OCI-LY7 (cell line): ENCODE data around the gene FHL1. TPM values are rescaled to one million over a fixed set of nuclear protein-coding genes. Genes with fewer than 3 reads are reported as not detected.
A peak's percentile ranks its signal among the peaks of the same experiment; 100 is the strongest.
"Not testable (repeated sequence)": the region's sequence is repeated elsewhere in the genome, so short reads cannot be mapped to it uniquely, and the experiment has no call there.

Experiments
- BruUV-seq: library from RNA; stranded (reverse); fragments of 400-500 nt; replicated peaks from 2 replicates; lab custom pipeline; 2021; lab: Mats Ljungman, UMichigan
- CTCF ChIA-PET: fragments of 300-600 bp; sonication (Branson Sonifier 250); formaldehyde crosslinking; loops from one replicate; lab custom pipeline; 2022; ENCODE audit warnings: antibody characterized with exemption; ENCODE audit not compliant: unreplicated experiment; lab: Charles Lee
- POLR2A ChIA-PET: fragments of 300-600 bp; sonication (Branson Sonifier 250); formaldehyde crosslinking; loops from one replicate; lab custom pipeline; 2022; ENCODE audit warnings: antibody characterized with exemption; lab: Charles Lee
- DNase-seq: peaks from one replicate; pipeline ENCODE4 v3.0.0-alpha.2; 2015; ENCODE audit warnings: low spot score
- H2AFZ ChIP-seq: fragments of 200-600 bp; sonication (generic), shearing (Covaris generic); 2 replicates; pipeline ENCODE4 v1.6.1; 2014; ENCODE audit warnings: mild to moderate bottlenecking, antibody characterized with exemption, low read length, moderate library complexity
- H3K27ac ChIP-seq: fragments of 200-600 bp; sonication (generic); 2 replicates; pipeline ENCODE4 v1.5.1; 2014; ENCODE audit warnings: mixed run types, low read depth, mild to moderate bottlenecking, moderate library complexity, low read length, inconsistent platforms; ENCODE audit not compliant: poor library complexity, severe bottlenecking
- H3K36me3 ChIP-seq: fragments of 200-600 bp; sonication (generic); 2 replicates; pipeline ENCODE4 v1.6.1; 2014; ENCODE audit warnings: mild to moderate bottlenecking, antibody characterized with exemption, low read length, moderate library complexity, mixed read lengths; ENCODE audit not compliant: insufficient read depth
- H3K4me1 ChIP-seq: fragments of 200-600 bp; sonication (generic); 2 replicates; pipeline ENCODE4 v1.5.1; 2014; ENCODE audit warnings: mild to moderate bottlenecking, low read length; ENCODE audit not compliant: insufficient read depth, poor library complexity, severe bottlenecking
- H3K4me2 ChIP-seq: fragments of 200-600 bp; sonication (generic); 2 replicates; pipeline ENCODE4 v1.6.1; 2014; ENCODE audit warnings: mild to moderate bottlenecking, low read length
- H3K4me3 ChIP-seq: fragments of 200-600 bp; sonication (generic); 2 replicates; pipeline ENCODE4 v1.5.1; 2014; ENCODE audit warnings: mild to moderate bottlenecking, low read depth, low read length; ENCODE audit not compliant: poor library complexity, severe bottlenecking
- H3K79me2 ChIP-seq: fragments of 200-600 bp; sonication (generic); 2 replicates; pipeline ENCODE4 v1.6.1; 2016; ENCODE audit warnings: low read depth, mild to moderate bottlenecking, low read length, moderate library complexity, mixed read lengths; ENCODE audit not compliant: insufficient read depth
- H3K9me2 ChIP-seq: fragments of 200-600 bp; sonication (generic); 2 replicates; pipeline ENCODE4 v1.6.1; 2016; ENCODE audit warnings: mild to moderate bottlenecking, low read length, mixed read lengths; ENCODE audit not compliant: insufficient read depth
- H3K9me3 ChIP-seq: fragments of 200-600 bp; sonication (generic); 2 replicates; pipeline ENCODE4 v1.6.1; 2014; ENCODE audit warnings: mild to moderate bottlenecking, mixed run types, low read length, mixed read lengths
- H4K20me1 ChIP-seq: fragments of 200-600 bp; sonication (generic); 2 replicates; pipeline ENCODE4 v1.6.1; 2014; ENCODE audit warnings: mild to moderate bottlenecking, antibody characterized with exemption, low read length, moderate library complexity, mixed read lengths; ENCODE audit not compliant: insufficient read depth
- EZH2phosphoT487 ChIP-seq: fragments of 200-600 bp; sonication (generic); IDR thresholded peaks from 2 replicates; pipeline ENCODE4 v1.6.1; 2018; ENCODE audit warnings: low read depth, borderline replicate concordance, mild to moderate bottlenecking, mixed run types, antibody characterized with exemption, low read length, moderate library complexity, mixed read lengths
- intact Hi-C: fragments of 100-400 bp; cut with micrococcal nuclease; formaldehyde crosslinking; loops from one replicate; pipeline ENCODE4 v1.10.0; 2022; ENCODE audit not compliant: unreplicated experiment
- total RNA-seq, 2 experiments: library from RNA; depleted of rRNA in 1 of 2; stranded (reverse); fragments of >200 nt in 1 of 2; shearing (Covaris generic) in 1 of 2; gene quantifications; 2 replicates each; pipeline ENCODE4 v1.2.3, GENCODE V29; 2014 to 2022
- TF ChIP-seq, protein P1 (sequence below): fragments of 200-600 bp; sonication (generic); conservative IDR thresholded peaks from 2 replicates; pipeline ENCODE4 v1.5.1; 2014; ENCODE audit warnings: mild to moderate bottlenecking, antibody characterized with exemption, low read length, moderate library complexity, mixed read lengths

The FHL1 gene
- total RNA-seq, 2 experiments from 2014 or later = 1.4 TPM; not detected in 1

GRCh38 chrX:136165406-136165805, 18.1 kb downstream of the FHL1 start:
- no peaks in the 10 kb centered on the region for H3K9me3 ChIP-seq
- H3K4me2 ChIP-seq = no peak overlapping the region
- H3K9me2 ChIP-seq = no peaks in the 10 kb centered on the region
- BruUV-seq = no TSS peak
- no peak for DNase-seq
- no peaks in the 10 kb centered on the region for H4K20me1 ChIP-seq
- H3K79me2 ChIP-seq = no peaks in the 10 kb centered on the region
- intact Hi-C loops = no loop called here
- CTCF ChIA-PET = no interaction called here
- no peaks in the 10 kb centered on the region for H3K36me3 ChIP-seq
- POLR2A ChIA-PET = no interaction called here
- no peak overlapping the region for H3K27ac ChIP-seq
- H2AFZ ChIP-seq = no peak overlapping the region
- H3K4me1 ChIP-seq = no peaks in the 10 kb centered on the region
- TF ChIP-seq EZH2phosphoT487 = no peak
- TF ChIP-seq, protein P1, sequence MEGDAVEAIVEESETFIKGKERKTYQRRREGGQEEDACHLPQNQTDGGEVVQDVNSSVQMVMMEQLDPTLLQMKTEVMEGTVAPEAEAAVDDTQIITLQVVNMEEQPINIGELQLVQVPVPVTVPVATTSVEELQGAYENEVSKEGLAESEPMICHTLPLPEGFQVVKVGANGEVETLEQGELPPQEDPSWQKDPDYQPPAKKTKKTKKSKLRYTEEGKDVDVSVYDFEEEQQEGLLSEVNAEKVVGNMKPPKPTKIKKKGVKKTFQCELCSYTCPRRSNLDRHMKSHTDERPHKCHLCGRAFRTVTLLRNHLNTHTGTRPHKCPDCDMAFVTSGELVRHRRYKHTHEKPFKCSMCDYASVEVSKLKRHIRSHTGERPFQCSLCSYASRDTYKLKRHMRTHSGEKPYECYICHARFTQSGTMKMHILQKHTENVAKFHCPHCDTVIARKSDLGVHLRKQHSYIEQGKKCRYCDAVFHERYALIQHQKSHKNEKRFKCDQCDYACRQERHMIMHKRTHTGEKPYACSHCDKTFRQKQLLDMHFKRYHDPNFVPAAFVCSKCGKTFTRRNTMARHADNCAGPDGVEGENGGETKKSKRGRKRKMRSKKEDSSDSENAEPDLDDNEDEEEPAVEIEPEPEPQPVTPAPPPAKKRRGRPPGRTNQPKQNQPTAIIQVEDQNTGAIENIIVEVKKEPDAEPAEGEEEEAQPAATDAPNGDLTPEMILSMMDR = no peak
- no peak overlapping the region for H3K4me3 ChIP-seq

DNA sequence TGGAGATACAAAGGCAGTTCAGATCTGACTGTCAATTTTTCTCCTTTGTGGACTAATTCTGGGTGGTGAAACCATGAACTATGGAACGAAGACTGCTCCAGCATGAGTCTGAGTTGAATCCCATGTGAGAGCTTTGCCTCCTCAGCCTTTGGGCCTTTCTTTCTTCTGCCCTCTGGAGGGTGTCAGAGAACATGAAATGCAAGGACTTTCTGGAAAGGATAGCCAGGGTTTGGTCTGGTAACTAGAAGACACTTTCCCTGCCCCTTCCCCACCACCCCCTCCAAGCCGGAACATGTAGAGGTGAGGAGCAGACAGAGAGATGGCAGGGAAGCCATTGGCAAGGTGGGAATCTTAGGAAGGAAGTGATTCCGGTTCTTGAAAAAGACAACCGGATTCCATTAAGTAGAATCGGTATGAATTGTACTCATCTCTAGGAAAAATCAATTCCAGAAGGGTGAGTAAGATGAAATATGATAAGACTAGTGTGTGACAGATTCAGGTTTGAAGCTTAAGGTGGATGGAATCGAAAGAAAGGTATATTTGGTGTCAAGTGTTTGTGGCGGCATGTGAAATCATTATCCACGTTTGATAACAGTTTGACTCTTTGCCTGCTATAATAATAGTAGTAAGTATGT, 19.0 kb downstream of the FHL1 start:
- ChIA-PET CTCF (no interaction called here), POLR2A (no interaction called here)
- H2AFZ ChIP-seq = no peak overlapping the region
- H3K4me3 ChIP-seq = no peak overlapping the region
- H3K79me2 ChIP-seq = no peaks in the 10 kb centered on the region
- TF ChIP-seq, protein P1 = peak; percentile 32; the same call in 1 of the 2 replicates
- no peak for TF ChIP-seq EZH2phosphoT487
- no peak overlapping the region for H3K4me2 ChIP-seq
- H3K36me3 ChIP-seq = no peaks in the 10 kb centered on the region
- peak; percentile 3 for DNase-seq
- H3K4me1 ChIP-seq = no peaks in the 10 kb centered on the region
- no peaks in the 10 kb centered on the region for H3K9me2 ChIP-seq
- H3K27ac ChIP-seq = no peak overlapping the region
- H4K20me1 ChIP-seq = no peaks in the 10 kb centered on the region
- no peaks in the 10 kb centered on the region for H3K9me3 ChIP-seq
- no TSS peak for BruUV-seq
- intact Hi-C loops = no loop called here

DNA sequence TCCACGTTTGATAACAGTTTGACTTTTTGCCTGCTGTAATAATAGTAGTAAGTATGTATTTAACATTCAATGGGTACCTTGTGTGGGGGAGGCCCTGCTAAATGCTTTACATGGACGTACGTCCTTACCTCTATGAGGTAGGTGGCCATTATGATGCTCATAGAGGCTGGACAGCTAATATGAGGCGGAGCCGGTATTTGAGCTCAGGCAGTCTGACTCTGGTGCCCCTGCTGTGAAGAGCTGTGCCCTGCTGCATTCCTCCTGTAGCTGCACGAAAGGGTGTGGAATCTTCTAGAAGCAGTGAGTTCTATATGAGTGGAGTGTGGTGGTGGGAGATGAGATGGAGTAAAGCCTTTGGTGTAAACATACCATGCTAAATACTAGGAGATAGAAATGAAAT, 20.7 kb downstream of the FHL1 start:
- intact Hi-C loops, H3K9me3 ChIP-seq, H3K4me3 ChIP-seq, H3K79me2 ChIP-seq, DNase-seq, H3K4me2 ChIP-seq, H3K27ac ChIP-seq, H2AFZ ChIP-seq, H3K9me2 ChIP-seq, H3K36me3 ChIP-seq, H3K4me1 ChIP-seq, POLR2A ChIA-PET, H4K20me1 ChIP-seq, CTCF ChIA-PET, BruUV-seq: not testable (repeated sequence)
